ENCODE results near the gene FBN1.

Gene FBN1

GRCh38 chr15:48366584-48367312 is 278.8 kb downstream of the FBN1 start:
- TF ChIP-seq JUND (IDR thresholded peaks at IDR 0.05; ENCODE audit: low read depth): no peak
- DNase-seq (ENCODE audit: low read depth in 1 of 2, low spot score in 1 of 2): no peak
- in situ Hi-C loops (cut with HindIII; ENCODE audit: low pct_unique_long_range_greater_than_20kb, low sequenced_read_pairs): no loop called here

- no peak for DNase-seq (ENCODE audit: low read depth in 1 of 2, low spot score in 1 of 2)
- in situ Hi-C loops (cut with HindIII; ENCODE audit: low pct_unique_long_range_greater_than_20kb, low sequenced_read_pairs): no loop called here
- no peak for TF ChIP-seq JUND (IDR thresholded peaks at IDR 0.05; ENCODE audit: low read depth)
Measured at GRCh38 chr15:48365575-48365974, 279.9 kb downstream of the FBN1 start.

- no peak for DNase-seq (ENCODE audit: low read depth in 1 of 2, low spot score in 1 of 2)
- in situ Hi-C loops (cut with HindIII; ENCODE audit: low pct_unique_long_range_greater_than_20kb, low sequenced_read_pairs): no loop called here
- no peak for TF ChIP-seq JUND (IDR thresholded peaks at IDR 0.05; ENCODE audit: low read depth)
Measured at GRCh38 chr15:48363474-48363873, 282.0 kb downstream of the FBN1 start.

DNA sequence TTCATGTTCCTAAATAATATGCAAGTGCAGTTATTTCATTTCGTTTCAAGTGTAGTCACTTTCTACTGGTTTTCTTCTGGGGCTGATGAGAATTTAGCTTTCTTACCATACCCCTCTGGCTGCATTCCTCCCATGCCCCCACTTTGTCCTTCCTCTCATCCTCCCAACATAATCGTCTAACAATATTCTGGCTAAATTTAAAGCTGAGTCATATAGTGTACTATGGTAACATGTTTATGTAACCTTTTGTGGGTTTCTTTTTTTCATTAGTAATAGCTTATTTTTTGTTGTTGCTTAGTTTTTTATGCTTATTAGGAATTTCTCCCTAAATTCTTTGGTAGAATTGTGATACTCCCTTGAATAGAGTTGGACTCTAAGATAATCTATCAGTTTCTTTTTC is 283.8 kb downstream of the FBN1 start:
- TF ChIP-seq JUND (IDR thresholded peaks at IDR 0.05; ENCODE audit: low read depth): no peak
- no peak for DNase-seq (ENCODE audit: low read depth in 1 of 2, low spot score in 1 of 2)
- in situ Hi-C loops (cut with HindIII; ENCODE audit: low pct_unique_long_range_greater_than_20kb, low sequenced_read_pairs): no loop called here

- in situ Hi-C loops (cut with HindIII; ENCODE audit: low pct_unique_long_range_greater_than_20kb, low sequenced_read_pairs): no loop called here
- no peak for DNase-seq (ENCODE audit: low read depth in 1 of 2, low spot score in 1 of 2)
- TF ChIP-seq JUND (IDR thresholded peaks at IDR 0.05; ENCODE audit: low read depth): no peak
Measured at GRCh38 chr15:48360841-48361240, 284.7 kb downstream of the FBN1 start.
